ENCODE data around the gene RAP1GDS1. TPM values are rescaled to one million over a fixed set of nuclear protein-coding genes. Genes with fewer than 3 reads are reported as not detected.

The RAP1GDS1 gene
- total and polyA plus RNA-seq, 8 donors = 8.7 to 49.9 (median 13.9) TPM

DNA sequence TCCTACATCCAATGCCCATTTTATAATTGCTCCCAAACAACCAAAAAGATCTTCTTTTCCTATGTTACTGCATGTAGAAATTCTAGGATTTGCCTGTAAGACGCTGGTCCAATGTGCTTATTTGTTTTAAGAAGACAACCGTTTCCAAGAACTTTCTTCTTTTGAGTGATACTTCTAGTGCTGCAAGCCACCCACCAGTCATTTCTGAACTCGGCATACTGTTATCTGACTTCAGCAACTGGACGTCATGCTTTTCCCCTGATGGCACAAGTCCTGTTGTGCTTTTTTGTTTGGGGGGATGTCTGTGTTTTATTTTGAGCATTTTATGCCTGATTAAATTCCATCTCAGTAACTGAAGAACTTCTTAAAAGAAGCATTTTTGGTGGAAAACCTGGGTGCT is 16.0 kb upstream of the RAP1GDS1 start:
- WGBS, 5 donors = 75 to 87% (median 77%) methylated on average over 4 of the region's 4 CpGs
- intact Hi-C loops (cut with DNase I; ENCODE audit: low total_unique reads) = no loop called here
- Histone ChIP-seq H3K27ac (no peak overlapping the region), H3K9me3 (no peaks in the 10 kb centered on the region), H3K4me3 (no peak overlapping the region), H3K4me1 (no peaks in the 10 kb centered on the region), H3K36me3 (no peaks in the 10 kb centered on the region), H3K27me3 (no peaks in the 10 kb centered on the region)
- TF ChIP-seq POLR2A (IDR thresholded peaks at IDR 0.05) (no peak), POLR2AphosphoS5 (IDR thresholded peaks at IDR 0.05) (no peak), EP300 (IDR thresholded peaks at IDR 0.05) (no peak)
- TF ChIP-seq, protein P1, sequence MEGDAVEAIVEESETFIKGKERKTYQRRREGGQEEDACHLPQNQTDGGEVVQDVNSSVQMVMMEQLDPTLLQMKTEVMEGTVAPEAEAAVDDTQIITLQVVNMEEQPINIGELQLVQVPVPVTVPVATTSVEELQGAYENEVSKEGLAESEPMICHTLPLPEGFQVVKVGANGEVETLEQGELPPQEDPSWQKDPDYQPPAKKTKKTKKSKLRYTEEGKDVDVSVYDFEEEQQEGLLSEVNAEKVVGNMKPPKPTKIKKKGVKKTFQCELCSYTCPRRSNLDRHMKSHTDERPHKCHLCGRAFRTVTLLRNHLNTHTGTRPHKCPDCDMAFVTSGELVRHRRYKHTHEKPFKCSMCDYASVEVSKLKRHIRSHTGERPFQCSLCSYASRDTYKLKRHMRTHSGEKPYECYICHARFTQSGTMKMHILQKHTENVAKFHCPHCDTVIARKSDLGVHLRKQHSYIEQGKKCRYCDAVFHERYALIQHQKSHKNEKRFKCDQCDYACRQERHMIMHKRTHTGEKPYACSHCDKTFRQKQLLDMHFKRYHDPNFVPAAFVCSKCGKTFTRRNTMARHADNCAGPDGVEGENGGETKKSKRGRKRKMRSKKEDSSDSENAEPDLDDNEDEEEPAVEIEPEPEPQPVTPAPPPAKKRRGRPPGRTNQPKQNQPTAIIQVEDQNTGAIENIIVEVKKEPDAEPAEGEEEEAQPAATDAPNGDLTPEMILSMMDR (IDR thresholded peaks at IDR 0.05) = no peak
- DNase-seq = no peak

DNA sequence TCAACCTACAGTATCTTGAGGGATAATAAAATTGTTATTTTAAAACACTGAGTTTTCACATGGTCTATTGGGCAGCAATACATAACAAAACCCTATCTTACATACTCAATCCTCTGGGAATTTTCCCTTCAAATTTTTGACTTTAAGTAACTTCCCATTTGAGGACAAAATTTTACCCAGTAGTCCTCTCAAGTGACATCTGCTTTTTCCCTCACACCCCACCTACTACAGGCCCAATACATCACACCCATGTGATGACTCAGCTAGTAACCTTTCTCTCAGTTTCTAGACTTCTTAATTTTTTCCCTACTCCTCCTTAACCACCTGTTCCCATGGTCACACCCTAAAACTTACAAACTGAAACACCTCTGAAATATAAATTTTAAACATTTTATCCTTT is 12.2 kb upstream of the RAP1GDS1 start:
- no peak for DNase-seq
- intact Hi-C loops (cut with DNase I; ENCODE audit: low total_unique reads) = no loop called here
- Histone ChIP-seq H3K27ac (no peak overlapping the region), H3K9me3 (no peaks in the 10 kb centered on the region), H3K4me3 (no peak overlapping the region), H3K36me3 (no peaks in the 10 kb centered on the region), H3K4me1 (no peaks in the 10 kb centered on the region), H3K27me3 (no peaks in the 10 kb centered on the region)
- TF ChIP-seq EP300 (IDR thresholded peaks at IDR 0.05) = no peak

DNA sequence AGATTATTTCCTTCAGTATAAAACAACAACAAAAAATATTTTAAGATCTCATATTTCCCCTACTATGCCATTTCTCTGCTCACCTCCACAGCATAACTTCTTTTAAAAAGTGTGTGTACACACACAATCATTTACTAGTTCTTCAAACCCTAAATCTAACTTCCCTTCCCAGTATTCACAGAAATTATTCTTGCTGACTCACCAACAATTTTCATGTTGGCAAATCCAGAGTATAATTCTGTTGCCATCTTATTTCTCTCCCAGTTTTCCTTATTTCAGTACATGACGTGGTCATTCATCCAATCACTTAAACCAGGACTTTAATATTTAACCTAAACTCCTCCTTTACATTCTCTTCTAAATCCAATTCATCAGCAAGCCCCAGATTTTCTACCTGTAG is 11.4 kb upstream of the RAP1GDS1 start:
- H3K4me3 ChIP-seq = no peak overlapping the region
- TF ChIP-seq, protein P1 (IDR thresholded peaks at IDR 0.05) = no peak
- no peak for TF ChIP-seq POLR2AphosphoS5 (IDR thresholded peaks at IDR 0.05)
- TF ChIP-seq EP300 (IDR thresholded peaks at IDR 0.05) = no peak
- no peak for TF ChIP-seq POLR2A (IDR thresholded peaks at IDR 0.05)
- no peaks in the 10 kb centered on the region for H3K9me3 ChIP-seq
- no peak for DNase-seq
- no peaks in the 10 kb centered on the region for H3K4me1 ChIP-seq
- WGBS, 5 donors = 73 to 93% (median 78%) methylated on average over 1 of the region's 1 CpG
- no peaks in the 10 kb centered on the region for H3K36me3 ChIP-seq
- no peak overlapping the region for H3K27ac ChIP-seq
- intact Hi-C loops (cut with DNase I; ENCODE audit: low total_unique reads) = no loop called here
- no peaks in the 10 kb centered on the region for H3K27me3 ChIP-seq

DNA sequence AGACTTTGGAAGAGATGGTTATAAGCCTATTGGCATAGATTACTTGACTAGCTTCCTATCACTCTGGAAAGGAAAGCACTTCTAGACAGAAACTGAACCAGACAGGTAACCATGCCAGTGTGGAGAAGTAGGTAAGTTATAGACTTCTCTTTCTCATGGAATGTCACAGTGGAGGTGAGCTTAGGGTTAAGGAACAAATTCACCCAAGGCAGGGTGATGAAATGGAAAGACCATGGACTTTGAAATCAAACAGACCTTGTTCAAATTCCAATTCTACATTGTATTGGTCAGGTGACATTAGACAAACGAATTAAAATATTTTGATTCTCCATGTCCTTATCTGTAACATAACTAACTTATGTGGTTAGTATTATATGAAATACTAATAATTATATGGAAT is 7.7 kb upstream of the RAP1GDS1 start:
- H3K4me1 ChIP-seq = no peaks in the 10 kb centered on the region
- intact Hi-C loops (cut with DNase I; ENCODE audit: low total_unique reads) = no loop called here
- H3K9me3 ChIP-seq = no peaks in the 10 kb centered on the region
- H3K27me3 ChIP-seq = no peaks in the 10 kb centered on the region
- DNase-seq = no peak
- H3K4me3 ChIP-seq = no peak overlapping the region
- no peak overlapping the region for H3K27ac ChIP-seq
- no peak for TF ChIP-seq POLR2A (IDR thresholded peaks at IDR 0.05)
- TF ChIP-seq, protein P1 (IDR thresholded peaks at IDR 0.05) = no peak
- TF ChIP-seq EP300 (IDR thresholded peaks at IDR 0.05) = no peak
- no peak for TF ChIP-seq POLR2AphosphoS5 (IDR thresholded peaks at IDR 0.05)
- 26 to 52% (median 37%) methylated on average over 1 of the region's 1 CpG for WGBS, 5 donors
- no peaks in the 10 kb centered on the region for H3K36me3 ChIP-seq

DNA sequence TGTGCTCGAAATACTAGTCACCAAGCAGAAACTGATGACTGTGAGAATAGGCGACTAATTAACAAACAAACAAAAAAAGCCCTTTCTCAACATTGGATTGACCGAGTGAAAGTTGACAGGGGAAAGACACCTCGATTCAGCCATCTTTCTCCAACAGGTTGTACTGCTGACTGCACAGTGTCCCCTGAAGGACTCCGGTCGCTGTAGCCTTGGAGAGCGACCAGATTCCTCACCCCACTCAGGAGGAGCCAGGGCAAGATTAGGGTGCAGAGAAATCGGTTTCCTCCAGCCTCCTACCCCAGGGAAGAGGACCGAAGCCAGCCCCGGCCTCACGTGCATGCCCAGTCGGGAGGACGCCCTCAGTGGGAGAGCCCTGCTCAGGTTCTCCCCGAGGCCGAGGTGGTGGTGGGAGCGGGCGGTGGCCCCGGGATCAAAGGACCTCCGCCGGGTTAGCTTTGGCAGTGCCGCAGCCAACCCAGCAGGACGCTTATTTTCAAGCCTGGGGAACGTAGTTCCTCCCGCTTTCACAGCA is 1.1 kb upstream of the RAP1GDS1 start:
- Histone ChIP-seq H3K27me3 (no peaks in the 10 kb centered on the region), H3K4me3 (peak overlapping the region; percentile 81 to 96 (median 83)), H3K9me3 (no peaks in the 10 kb centered on the region), H3K27ac (peak overlapping the region; percentile 94 to 99 (median 97)), H3K36me3 (no peaks in the 10 kb centered on the region), H3K4me1 (peaks cover 4 to 36% (median 18%) of the 10 kb centered on the region in 4 donors)
- TF ChIP-seq EP300 (IDR thresholded peaks at IDR 0.05) (no peak), POLR2AphosphoS5 (IDR thresholded peaks at IDR 0.05) (no peak), POLR2A (IDR thresholded peaks at IDR 0.05) (no peak)
- TF ChIP-seq, protein P1 (IDR thresholded peaks at IDR 0.05) = no peak
- DNase-seq = peak; percentile 56 to 81
- intact Hi-C loops (cut with DNase I; ENCODE audit: low total_unique reads) = no loop called here
- 0 to 4% (median 1%) methylated on average over 9 to 24 of the region's 24 CpGs for WGBS, 5 donors

Data from stomach (tissue), 9 donors.